GM18867 (cell line): Measurements from ENCODE around the gene HLA-A.

Source experiments
- ATAC-seq: cut with Tn5 transposase; IDR thresholded peaks from one replicate; pipeline ENCODE4 v1.9.1; 2021; ENCODE audit warnings: mild to moderate bottlenecking, moderate library complexity; ENCODE audit not compliant: unreplicated experiment

HLA-A gene

GRCh38 chr6:29984992-29985391 is 42.7 kb downstream of the HLA-A start:
- ATAC-seq, result no peak

GRCh38 chr6:29986179-29986781 is 43.9 kb downstream of the HLA-A start:
- ATAC-seq, result no peak

- no peak for ATAC-seq
These were observed 46.9 kb downstream of the HLA-A start for GRCh38 chr6:29989211-29989610.

- no peak for ATAC-seq
These were observed 48.6 kb downstream of the HLA-A start for GRCh38 chr6:29990931-29991330.

GRCh38 chr6:29992807-29993206 is 50.5 kb downstream of the HLA-A start:
- no peak for ATAC-seq

- ATAC-seq, result no peak
These were observed 52.5 kb downstream of the HLA-A start for GRCh38 chr6:29994826-29995225.

GRCh38 chr6:29995340-29995777 is 53.0 kb downstream of the HLA-A start:
- ATAC-seq, result no peak
